Right ventricle myocardium inferior (tissue), 1 donor: ENCODE measurements around the gene TPM2. TPM values are rescaled to one million over a fixed set of nuclear protein-coding genes. Genes with fewer than 3 reads are reported as not detected.
"Not testable (repeated sequence)": the region's sequence is repeated elsewhere in the genome, so short reads cannot be mapped to it uniquely, and the experiment has no call there.

Experiments used
- ATAC-seq: fragments of 200-7000 bp; cut with Tn5 transposase; one replicate; pipeline ENCODE4 v1.9.1; 2020; ENCODE audit warnings: mild to moderate bottlenecking, moderate library complexity
- DNase-seq: peaks from one replicate; pipeline ENCODE4 v3.0.0; 2021; ENCODE audit errors: missing footprints
- intact Hi-C: fragments of 100-400 bp; cut with DNase I; formaldehyde crosslinking; loops from one replicate; pipeline ENCODE4 v1.11.0; 2022
- total RNA-seq: library from RNA; stranded (reverse); fragmentation: NEBNext Ultra II Directional; extraction: Animal tissue kit (Norgen Biotek cat#: 25700); gene quantifications from one replicate; pipeline ENCODE4 v1.2.1, GENCODE V29; 2021
- donor health status: DM: no; HTN: yes; CAD: no; lungs with severe emphysema.

The TPM2 gene
- total RNA-seq, 1 donor from 2014 or later: 1,163 TPM

GRCh38 chr9:35649431-35650340, 40.0 kb downstream of the TPM2 start:
- DNase-seq (no peak), ATAC-seq (no peak)
- intact Hi-C loops: loop anchor here (10.0 kb wide), 1 partner anchor 235 kb away; no protein-coding TSS in a partner anchor

DNA sequence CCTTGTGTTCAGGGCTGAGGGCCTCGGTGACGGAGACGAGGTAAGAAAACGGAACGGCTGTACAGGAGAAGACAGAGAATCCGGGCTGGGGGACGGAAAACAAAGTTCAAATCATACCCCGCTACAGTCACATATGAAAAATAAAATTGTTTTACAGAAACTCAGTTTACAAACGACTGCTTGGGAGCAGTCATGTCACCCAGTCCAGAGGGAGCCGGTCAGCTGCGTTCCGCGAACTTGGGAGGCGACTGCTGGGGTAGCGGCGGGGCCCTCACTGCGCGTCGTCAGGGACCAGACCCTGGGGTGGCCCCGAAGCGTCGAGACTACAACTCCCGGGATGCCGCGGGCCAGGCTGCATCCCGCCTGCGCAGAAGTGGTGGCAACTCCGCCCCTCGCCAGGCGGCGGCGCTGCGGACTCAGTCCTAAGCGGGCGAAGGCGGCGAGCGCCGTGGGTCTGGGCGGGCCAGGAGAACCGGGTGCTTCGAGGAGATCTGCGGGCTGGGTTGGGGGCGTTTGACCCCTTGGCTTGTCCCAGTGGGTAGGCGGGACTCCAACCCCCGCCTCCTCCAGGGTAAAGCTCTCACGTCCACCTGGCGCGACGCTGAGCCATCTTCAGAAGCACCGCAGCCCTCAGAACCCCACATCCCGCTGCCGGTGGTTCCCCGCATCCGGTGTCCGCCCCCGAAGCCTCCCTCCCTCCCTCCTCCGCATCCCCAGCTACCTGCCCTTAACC, 43.0 kb downstream of the TPM2 start:
- ATAC-seq (peak; percentile 97), DNase-seq (peak; percentile 97)
- intact Hi-C loops: loop anchor here (2.0 to 10.0 kb wide), 2 partner anchors 42 to 238 kb away; partner anchors contain the start of gene TESK1

GRCh38 chr9:35646153-35646532, 43.6 kb downstream of the TPM2 start:
- DNase-seq: no peak

GRCh38 chr9:35645736-35646135, 44.0 kb downstream of the TPM2 start:
- not testable (repeated sequence) for ATAC-seq, DNase-seq
- intact Hi-C loops: loop anchor here (2.0 to 10.0 kb wide), 2 partner anchors 41 to 239 kb away; partner anchors contain the start of gene TESK1

More at GRCh38 chr9:35646153-35646532, 43.6 kb downstream of the TPM2 start:
- intact Hi-C loops: loop anchor here (2.0 to 10.0 kb wide), 2 partner anchors 41 to 239 kb away; partner anchors contain the start of gene TESK1
- ATAC-seq: peak; percentile 17

- intact Hi-C loops: loop anchor here (10.0 kb wide), 1 partner anchor 242 kb away; no protein-coding TSS in a partner anchor
- no peak for ATAC-seq
Observed at GRCh38 chr9:35643046-35643445, 46.7 kb downstream of the TPM2 start.

GRCh38 chr9:35641478-35641877, 48.2 kb downstream of the TPM2 start:
- intact Hi-C loops: loop anchor here (10.0 kb wide), 1 partner anchor 243 kb away; no protein-coding TSS in a partner anchor
- not testable (repeated sequence) for ATAC-seq, DNase-seq

More at GRCh38 chr9:35643046-35643445, 46.7 kb downstream of the TPM2 start:
- no peak for DNase-seq

DNA sequence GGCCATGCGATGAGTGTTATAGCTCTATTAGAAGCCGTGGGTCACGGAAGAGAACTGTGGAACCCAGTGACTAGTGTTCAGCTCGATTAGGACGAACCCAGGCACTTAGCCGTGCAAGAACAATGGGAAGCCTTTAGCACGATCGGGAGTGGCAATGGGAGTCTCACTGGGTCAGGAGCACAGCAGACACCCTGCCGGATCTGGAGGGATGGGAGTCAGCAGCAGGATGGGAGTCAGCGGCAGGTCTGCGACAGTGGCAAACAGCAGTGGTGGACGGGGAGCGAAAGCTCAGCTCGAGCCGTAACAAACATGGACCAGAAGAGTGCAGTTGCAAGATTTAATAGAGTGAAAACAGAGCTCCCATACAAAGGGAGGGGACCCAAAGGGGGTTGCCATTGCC, 49.3 kb downstream of the TPM2 start:
- not testable (repeated sequence) for ATAC-seq, DNase-seq
- intact Hi-C loops: loop anchor here (10.0 kb wide), 1 partner anchor 244 kb away; no protein-coding TSS in a partner anchor

DNA sequence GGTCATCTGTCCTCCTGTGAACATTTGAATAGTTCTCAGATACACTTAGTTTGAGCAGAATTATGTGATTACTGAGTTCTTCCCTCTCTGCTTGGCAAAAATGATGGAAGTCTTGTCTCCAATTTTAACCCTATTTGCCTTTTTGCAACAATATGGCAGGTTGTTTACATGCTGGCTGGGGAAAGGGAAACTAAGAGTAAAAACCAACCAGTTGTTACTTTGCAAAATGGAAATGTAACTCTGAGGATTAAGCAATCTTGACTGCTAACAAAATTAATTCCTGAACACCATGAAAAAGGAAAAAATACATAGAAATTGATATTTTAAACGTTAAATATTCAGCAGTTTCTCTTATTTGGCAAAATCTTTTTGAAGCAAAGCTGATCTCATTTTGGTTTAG, 50.1 kb downstream of the TPM2 start:
- ATAC-seq (no peak), DNase-seq (no peak)
- intact Hi-C loops: loop anchor here (10.0 kb wide), 1 partner anchor 245 kb away; no protein-coding TSS in a partner anchor

GRCh38 chr9:35639225-35639624, 50.5 kb downstream of the TPM2 start:
- intact Hi-C loops, DNase-seq: not testable (repeated sequence)

DNA sequence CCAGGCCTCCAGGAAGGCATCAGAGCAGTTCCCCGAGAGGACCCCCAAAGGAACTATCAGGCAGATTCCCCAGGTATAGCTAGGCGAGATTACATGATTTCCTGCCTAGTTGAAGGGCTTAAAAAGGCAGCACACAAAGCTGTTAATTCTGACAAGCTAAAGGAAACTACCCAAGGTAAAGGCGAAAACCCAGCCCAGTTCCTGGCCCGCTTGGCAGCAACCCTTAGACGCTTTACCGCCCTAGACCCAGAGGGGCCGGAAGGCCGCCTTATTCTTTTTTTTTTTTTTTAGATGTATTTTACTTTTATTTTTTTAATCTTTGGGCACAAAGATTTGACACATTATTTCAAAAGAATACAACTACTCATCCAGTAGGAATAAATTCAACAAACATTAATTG, 51.0 kb downstream of the TPM2 start:
- ATAC-seq, DNase-seq, intact Hi-C loops: not testable (repeated sequence)

More at GRCh38 chr9:35639225-35639624, 50.5 kb downstream of the TPM2 start:
- not testable (repeated sequence) for ATAC-seq

- intact Hi-C loops, DNase-seq, ATAC-seq: not testable (repeated sequence)
Observed at GRCh38 chr9:35637427-35637955, 52.2 kb downstream of the TPM2 start.

DNA sequence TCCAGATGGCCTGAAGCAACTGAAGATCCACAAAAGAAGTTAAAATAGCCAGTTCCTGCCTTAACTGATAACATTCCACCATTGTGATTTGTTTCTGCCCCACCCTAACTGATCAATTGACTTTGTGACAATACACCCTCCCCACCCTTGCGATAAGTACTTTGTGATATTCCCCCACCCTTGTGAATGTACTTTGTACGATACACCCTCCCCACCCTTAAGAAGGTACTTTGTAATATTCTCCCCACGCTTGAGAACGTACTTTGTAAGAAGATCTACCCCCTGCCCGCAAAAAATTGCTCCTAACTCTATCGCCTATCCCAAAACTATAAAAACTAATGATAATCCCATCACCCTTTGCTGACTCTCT, 52.9 kb downstream of the TPM2 start:
- ATAC-seq, DNase-seq, intact Hi-C loops: not testable (repeated sequence)

GRCh38 chr9:35636135-35636876, 53.4 kb downstream of the TPM2 start:
- no peak for ATAC-seq
- intact Hi-C loops: no loop called here
- no peak for DNase-seq

GRCh38 chr9:35635730-35636129, 54.0 kb downstream of the TPM2 start:
- no peak for DNase-seq
- intact Hi-C loops: no loop called here

More at GRCh38 chr9:35635730-35636129, 54.0 kb downstream of the TPM2 start:
- no peak for ATAC-seq
